ENCODE results near the gene DENND1A. TPM values are rescaled to one million over a fixed set of nuclear protein-coding genes. Genes with fewer than 3 reads are reported as not detected.

The DENND1A gene
- total and polyA plus RNA-seq, 2 experiments from 2014 or later: 13.1 to 28.7 TPM

DNA sequence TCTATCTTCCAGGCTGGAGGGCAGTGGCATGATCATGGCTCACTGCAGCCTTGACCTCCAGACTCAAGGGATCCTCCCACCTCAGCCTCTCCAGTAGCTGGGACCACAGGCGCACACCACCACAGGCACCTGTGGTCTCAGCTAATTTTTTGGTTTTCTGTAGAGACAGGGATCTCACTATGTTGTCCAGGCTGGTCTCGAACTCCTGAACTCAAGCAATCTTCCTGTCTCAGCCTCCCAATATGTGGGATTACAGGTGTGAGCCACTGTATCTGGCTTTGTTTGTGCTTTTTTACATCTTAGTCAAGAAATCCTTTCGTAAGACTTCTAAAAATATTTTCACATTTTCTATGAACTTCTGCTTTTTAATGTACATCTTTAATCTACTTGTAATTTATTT is 116.9 kb downstream of the DENND1A start:
- Mint-ChIP-seq H3K4me1 (peaks cover 19% of the 10 kb centered on the region), H3K27ac (no peak overlapping the region), H3K36me3 (ENCODE audit: low read depth) (no peaks in the 10 kb centered on the region), H3K9me3 (no peaks in the 10 kb centered on the region), H3K4me3 (no peak overlapping the region), H3K27me3 (ENCODE audit: insufficient read depth, low read depth, poor library complexity) (peaks cover 3% of the 10 kb centered on the region)
- Histone ChIP-seq H3K79me2 (replicated peaks; ENCODE audit: insufficient read depth) (no peaks in the 10 kb centered on the region; the same call in none of the 2 replicates), H3K27me3 (ENCODE audit: insufficient read depth) (no peaks in the 10 kb centered on the region), H3F3A (replicated peaks; ENCODE audit: low read depth) (no peaks in the 10 kb centered on the region), H2AFZ (no peak overlapping the region), H3K4me3 (no peak overlapping the region), H3K9me2 (ENCODE audit: insufficient read depth) (no peaks in the 10 kb centered on the region), H3K36me3 (ENCODE audit: insufficient read depth) (no peaks in the 10 kb centered on the region), H3K27ac (ENCODE audit: low read depth) (no peak overlapping the region), H3K4me1 (ENCODE audit: insufficient read depth) (peaks cover 13% of the 10 kb centered on the region), H3K4me2 (no peak overlapping the region), H4K20me1 (replicated peaks; ENCODE audit: insufficient read depth) (no peaks in the 10 kb centered on the region; the same call in 1 of the 2 replicates)
- DNase-seq (ENCODE audit: low spot score) (no peak), ATAC-seq (no peak)
- TF ChIP-seq ZNF331 (CRISPR knock-in tag; IDR thresholded peaks at IDR 0.05; ENCODE audit: low read depth): no peak
- TF ChIP-seq EZH2phosphoT487 (IDR thresholded peaks at IDR 0.05; ENCODE audit: unreplicated experiment): no peak

DNA sequence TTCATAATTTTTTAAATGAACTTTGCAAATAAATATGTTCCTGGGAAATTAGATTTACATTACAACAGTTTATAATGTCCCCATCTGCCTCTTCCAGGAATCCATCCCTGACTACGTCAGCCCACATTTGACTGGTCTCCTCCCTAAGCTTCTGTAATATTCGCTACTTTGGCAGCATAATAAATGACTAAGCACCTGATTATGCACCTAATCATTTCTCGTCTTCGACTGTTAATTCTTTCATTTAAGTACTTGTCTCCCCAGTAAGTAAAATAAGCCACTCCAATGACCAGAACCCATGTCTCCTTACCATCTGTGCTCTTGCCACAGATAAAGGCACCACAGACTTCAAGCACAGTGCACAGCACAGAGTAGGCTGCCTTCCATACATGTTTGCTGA is 122.7 kb downstream of the DENND1A start:
- no peaks in the 10 kb centered on the region; the same call in 1 of the 2 replicates for H3K9me2 ChIP-seq (ENCODE audit: insufficient read depth)
- DNase-seq (ENCODE audit: low spot score) (no peak), ATAC-seq (no peak)
- H2AFZ ChIP-seq: no peak overlapping the region
- H3K27ac Mint-ChIP-seq: no peak overlapping the region
- H3K27ac ChIP-seq (ENCODE audit: low read depth): no peak overlapping the region
- H3K4me1 ChIP-seq (ENCODE audit: insufficient read depth): peaks cover 5% of the 10 kb centered on the region
- no peaks in the 10 kb centered on the region for H4K20me1 ChIP-seq (replicated peaks; ENCODE audit: insufficient read depth)
- no peaks in the 10 kb centered on the region for H3K36me3 Mint-ChIP-seq (ENCODE audit: low read depth)
- H3K36me3 ChIP-seq (ENCODE audit: insufficient read depth): no peaks in the 10 kb centered on the region
- no peak overlapping the region for H3K4me3 ChIP-seq
- H3K4me2 ChIP-seq: no peak overlapping the region
- peaks cover 4% of the 10 kb centered on the region; the same call in 1 of the 3 replicates for H3K4me1 Mint-ChIP-seq
- no peaks in the 10 kb centered on the region for H3K27me3 ChIP-seq (ENCODE audit: insufficient read depth)
- no peaks in the 10 kb centered on the region for H3F3A ChIP-seq (replicated peaks; ENCODE audit: low read depth)
- peaks cover 3% of the 10 kb centered on the region for H3K27me3 Mint-ChIP-seq (ENCODE audit: insufficient read depth, low read depth, poor library complexity)
- no peaks in the 10 kb centered on the region for H3K9me3 Mint-ChIP-seq
- no peaks in the 10 kb centered on the region; the same call in none of the 2 replicates for H3K79me2 ChIP-seq (replicated peaks; ENCODE audit: insufficient read depth)
- H3K4me3 Mint-ChIP-seq: no peak overlapping the region
- TF ChIP-seq, protein P1, sequence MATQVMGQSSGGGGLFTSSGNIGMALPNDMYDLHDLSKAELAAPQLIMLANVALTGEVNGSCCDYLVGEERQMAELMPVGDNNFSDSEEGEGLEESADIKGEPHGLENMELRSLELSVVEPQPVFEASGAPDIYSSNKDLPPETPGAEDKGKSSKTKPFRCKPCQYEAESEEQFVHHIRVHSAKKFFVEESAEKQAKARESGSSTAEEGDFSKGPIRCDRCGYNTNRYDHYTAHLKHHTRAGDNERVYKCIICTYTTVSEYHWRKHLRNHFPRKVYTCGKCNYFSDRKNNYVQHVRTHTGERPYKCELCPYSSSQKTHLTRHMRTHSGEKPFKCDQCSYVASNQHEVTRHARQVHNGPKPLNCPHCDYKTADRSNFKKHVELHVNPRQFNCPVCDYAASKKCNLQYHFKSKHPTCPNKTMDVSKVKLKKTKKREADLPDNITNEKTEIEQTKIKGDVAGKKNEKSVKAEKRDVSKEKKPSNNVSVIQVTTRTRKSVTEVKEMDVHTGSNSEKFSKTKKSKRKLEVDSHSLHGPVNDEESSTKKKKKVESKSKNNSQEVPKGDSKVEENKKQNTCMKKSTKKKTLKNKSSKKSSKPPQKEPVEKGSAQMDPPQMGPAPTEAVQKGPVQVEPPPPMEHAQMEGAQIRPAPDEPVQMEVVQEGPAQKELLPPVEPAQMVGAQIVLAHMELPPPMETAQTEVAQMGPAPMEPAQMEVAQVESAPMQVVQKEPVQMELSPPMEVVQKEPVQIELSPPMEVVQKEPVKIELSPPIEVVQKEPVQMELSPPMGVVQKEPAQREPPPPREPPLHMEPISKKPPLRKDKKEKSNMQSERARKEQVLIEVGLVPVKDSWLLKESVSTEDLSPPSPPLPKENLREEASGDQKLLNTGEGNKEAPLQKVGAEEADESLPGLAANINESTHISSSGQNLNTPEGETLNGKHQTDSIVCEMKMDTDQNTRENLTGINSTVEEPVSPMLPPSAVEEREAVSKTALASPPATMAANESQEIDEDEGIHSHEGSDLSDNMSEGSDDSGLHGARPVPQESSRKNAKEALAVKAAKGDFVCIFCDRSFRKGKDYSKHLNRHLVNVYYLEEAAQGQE (IDR thresholded peaks at IDR 0.05; ENCODE audit: unreplicated experiment): no peak
- TF ChIP-seq NANOG (IDR thresholded peaks at IDR 0.05; ENCODE audit: borderline replicate concordance) (no peak), EZH2 (IDR thresholded peaks at IDR 0.05; ENCODE audit: low read depth, unreplicated experiment) (no peak), CREB1 (CRISPR knock-in tag; IDR thresholded peaks at IDR 0.05; ENCODE audit: low read depth) (no peak), JUNB (IDR thresholded peaks at IDR 0.05; ENCODE audit: unreplicated experiment) (no peak), ZNF331 (CRISPR knock-in tag; IDR thresholded peaks at IDR 0.05; ENCODE audit: low read depth) (no peak)
- TF ChIP-seq, protein P2, sequence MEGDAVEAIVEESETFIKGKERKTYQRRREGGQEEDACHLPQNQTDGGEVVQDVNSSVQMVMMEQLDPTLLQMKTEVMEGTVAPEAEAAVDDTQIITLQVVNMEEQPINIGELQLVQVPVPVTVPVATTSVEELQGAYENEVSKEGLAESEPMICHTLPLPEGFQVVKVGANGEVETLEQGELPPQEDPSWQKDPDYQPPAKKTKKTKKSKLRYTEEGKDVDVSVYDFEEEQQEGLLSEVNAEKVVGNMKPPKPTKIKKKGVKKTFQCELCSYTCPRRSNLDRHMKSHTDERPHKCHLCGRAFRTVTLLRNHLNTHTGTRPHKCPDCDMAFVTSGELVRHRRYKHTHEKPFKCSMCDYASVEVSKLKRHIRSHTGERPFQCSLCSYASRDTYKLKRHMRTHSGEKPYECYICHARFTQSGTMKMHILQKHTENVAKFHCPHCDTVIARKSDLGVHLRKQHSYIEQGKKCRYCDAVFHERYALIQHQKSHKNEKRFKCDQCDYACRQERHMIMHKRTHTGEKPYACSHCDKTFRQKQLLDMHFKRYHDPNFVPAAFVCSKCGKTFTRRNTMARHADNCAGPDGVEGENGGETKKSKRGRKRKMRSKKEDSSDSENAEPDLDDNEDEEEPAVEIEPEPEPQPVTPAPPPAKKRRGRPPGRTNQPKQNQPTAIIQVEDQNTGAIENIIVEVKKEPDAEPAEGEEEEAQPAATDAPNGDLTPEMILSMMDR (conservative IDR thresholded peaks at IDR 0.05; ENCODE audit: low read depth in 2 of 2): no peak
- TF ChIP-seq, protein P3, sequence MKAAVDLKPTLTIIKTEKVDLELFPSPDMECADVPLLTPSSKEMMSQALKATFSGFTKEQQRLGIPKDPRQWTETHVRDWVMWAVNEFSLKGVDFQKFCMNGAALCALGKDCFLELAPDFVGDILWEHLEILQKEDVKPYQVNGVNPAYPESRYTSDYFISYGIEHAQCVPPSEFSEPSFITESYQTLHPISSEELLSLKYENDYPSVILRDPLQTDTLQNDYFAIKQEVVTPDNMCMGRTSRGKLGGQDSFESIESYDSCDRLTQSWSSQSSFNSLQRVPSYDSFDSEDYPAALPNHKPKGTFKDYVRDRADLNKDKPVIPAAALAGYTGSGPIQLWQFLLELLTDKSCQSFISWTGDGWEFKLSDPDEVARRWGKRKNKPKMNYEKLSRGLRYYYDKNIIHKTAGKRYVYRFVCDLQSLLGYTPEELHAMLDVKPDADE (IDR thresholded peaks at IDR 0.05): no peak
